Stimulated activated CD4-positive, alpha-beta T cell treated with anti-CD3 and anti-CD28 coated beads, Interleukin-2, amount 100 ng/mL, for 24 hours (primary cell): Measurements from ENCODE around the gene PLSCR2.
"Not testable (repeated sequence)": the region's sequence is repeated elsewhere in the genome, so short reads cannot be mapped to it uniquely, and the experiment has no call there.

Experiments
- DNase-seq, 2 donors: peaks; one replicate each; pipeline ENCODE4 v3.0.0-alpha.2; 2020

PLSCR2 gene

GRCh38 chr3:146414010-146414409 lies 55.4 kb downstream of the PLSCR2 start:
- no peak for DNase-seq

GRCh38 chr3:146412711-146413110 lies 56.6 kb downstream of the PLSCR2 start:
- not testable (repeated sequence) for DNase-seq

GRCh38 chr3:146407956-146408355 lies 61.4 kb downstream of the PLSCR2 start:
- no peak for DNase-seq

GRCh38 chr3:146404436-146404835 lies 64.9 kb downstream of the PLSCR2 start:
- DNase-seq: no peak

- no peak for DNase-seq
These were observed 65.6 kb downstream of the PLSCR2 start for GRCh38 chr3:146403792-146404191.

GRCh38 chr3:146396792-146397191 lies 72.6 kb downstream of the PLSCR2 start:
- no peak for DNase-seq

- no peak for DNase-seq
These were observed 74.2 kb downstream of the PLSCR2 start for GRCh38 chr3:146395164-146395563.

- no peak for DNase-seq
These were observed 78.4 kb downstream of the PLSCR2 start for GRCh38 chr3:146390957-146391356.

- DNase-seq: no peak
These were observed 79.2 kb downstream of the PLSCR2 start for GRCh38 chr3:146390006-146390772.

GRCh38 chr3:146387566-146387965 lies 81.8 kb downstream of the PLSCR2 start:
- no peak for DNase-seq

GRCh38 chr3:146386936-146387335 lies 82.4 kb downstream of the PLSCR2 start:
- DNase-seq: no peak

GRCh38 chr3:146384786-146385185 lies 84.6 kb downstream of the PLSCR2 start:
- DNase-seq: no peak
